Gastroesophageal sphincter (tissue), 4 donors: ENCODE data around the gene TTLL8. TPM values are rescaled to one million over a fixed set of nuclear protein-coding genes. Genes with fewer than 3 reads are reported as not detected.

Experiments
- ATAC-seq: fragments of 150-250 bp; one replicate; pipeline ENCODE4 v1.9.1; 2016; ENCODE audit warnings: mild to moderate bottlenecking, moderate library complexity
- H3K27ac ChIP-seq, 4 donors: fragments of 200-600 bp; sonication (generic) in 3 of 4; 1 replicate in 3 of 4; 2 replicates in 1 of 4; pipeline ENCODE4 v1.5.1; 2016 to 2019
- H3K27me3 ChIP-seq: fragments of 200-600 bp; sonication (generic); one replicate; pipeline ENCODE4 v1.5.1; 2019
- H3K36me3 ChIP-seq, 2 donors: fragments of 200-600 bp; sonication (generic); one replicate each; pipeline ENCODE4 v1.5.1; 2019; ENCODE audit warnings: control low read depth in 1 of 2
- H3K4me1 ChIP-seq, 3 donors: fragments of 200-600 bp; sonication (generic); 1 replicate in 2 of 3; 2 replicates in 1 of 3; pipeline ENCODE4 v1.5.1; 2016 to 2019; ENCODE audit warnings: control low read depth in 2 of 3
- H3K4me3 ChIP-seq, 2 donors: fragments of 200-600 bp; sonication (generic); one replicate each; pipeline ENCODE4 v1.5.1; 2019; ENCODE audit warnings: mild to moderate bottlenecking in 1 of 2, moderate library complexity in 1 of 2
- H3K9me3 ChIP-seq, 3 donors: fragments of 200-600 bp; sonication (generic); one replicate each; pipeline ENCODE4 v1.5.1; 2017 to 2019; ENCODE audit warnings: control low read depth in 2 of 3
- CTCF ChIP-seq, 4 experiments: fragments of 200-600 bp in 2 of 4; fragments of 450-650 bp in 2 of 4; sonication (generic) in 1 of 4; IDR thresholded peaks; one replicate each; pipeline ENCODE4 v1.5.1; 2017 to 2019; ENCODE audit warnings: antibody characterized with exemption in 4 of 4, mild to moderate bottlenecking in 2 of 4, moderate library complexity in 2 of 4
- EP300 ChIP-seq: sonication (generic); formaldehyde crosslinking; IDR thresholded peaks from one replicate; pipeline ENCODE4 v1.6.1; 2017; ENCODE audit warnings: antibody characterized with exemption, mild to moderate bottlenecking
- POLR2A ChIP-seq, 2 donors: fragments of 450-650 bp; IDR thresholded peaks; one replicate each; pipeline ENCODE4 v1.6.1; 2017; ENCODE audit warnings: antibody characterized with exemption in 2 of 2, mild to moderate bottlenecking in 2 of 2, moderate library complexity in 1 of 2
- POLR2AphosphoS5 ChIP-seq: sonication (generic); formaldehyde crosslinking; IDR thresholded peaks from one replicate; pipeline ENCODE4 v1.6.1; 2017; ENCODE audit warnings: antibody characterized with exemption
- WGBS, 2 donors: methylation state at CpG; one replicate each; pipeline ENCODE4 v1.1.5; 2018; ENCODE audit warnings: low coverage in 1 of 2; 5-methylcytosine and 5-hydroxymethylcytosine counted together
- total RNA-seq, 4 donors: library from RNA; depleted of rRNA; stranded (reverse); fragments of >200 nt; gene quantifications; one replicate each; pipeline ENCODE4 v1.1.0, GENCODE V29; 2016

TTLL8 gene
- total RNA-seq, 4 donors from 2014 or later, result not detected

DNA sequence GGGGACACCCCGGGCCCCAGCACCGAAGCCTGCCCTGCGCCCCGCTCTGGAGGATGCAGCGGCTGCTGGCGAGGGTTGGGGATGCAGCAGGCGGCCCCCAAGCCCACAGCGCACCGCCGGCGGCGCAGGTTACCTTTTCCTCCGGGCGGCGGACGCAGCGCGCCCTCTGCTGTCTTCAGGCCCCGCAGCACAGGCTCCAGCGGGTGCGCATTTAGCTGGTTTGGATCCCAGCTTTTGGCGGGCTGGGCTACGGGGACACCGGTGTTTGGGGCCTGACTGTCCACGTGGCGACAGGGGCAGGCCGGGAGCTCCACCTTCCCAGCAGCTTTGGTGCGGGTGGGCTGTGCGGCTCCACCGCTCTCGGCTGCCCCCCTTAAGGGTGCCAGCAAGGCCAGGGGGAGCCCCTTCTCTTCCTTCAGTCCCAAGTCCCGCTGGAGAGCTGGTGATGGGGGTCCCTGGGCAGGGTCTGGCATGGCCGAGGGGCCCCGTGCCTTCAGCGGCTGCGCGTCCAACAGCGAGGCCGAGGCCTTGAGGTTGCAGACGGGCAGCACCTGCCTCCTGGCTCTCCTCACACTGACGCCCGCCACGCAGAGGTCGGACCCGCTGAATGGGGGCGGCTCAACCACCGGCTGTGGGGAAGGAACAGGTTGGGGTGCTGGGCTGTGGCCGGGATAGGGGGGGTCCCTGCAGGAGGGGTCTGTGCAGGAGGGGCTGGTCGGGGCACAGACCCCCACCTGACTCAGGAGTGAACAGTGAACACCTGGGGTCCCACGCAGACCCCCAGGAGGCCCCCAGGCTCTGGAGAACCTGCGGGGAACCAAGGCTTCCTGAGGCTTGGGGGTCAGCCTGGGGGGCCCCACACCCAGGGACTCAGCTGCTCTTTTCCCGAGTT is 27.6 kb downstream of the TTLL8 start:
- TF ChIP-seq CTCF (IDR thresholded peaks at IDR 0.05) (peak in 3 of 4 experiments; percentile 89 to 97 (median 89)), POLR2AphosphoS5 (no peak)
- H3K36me3 ChIP-seq, result no peaks in the 10 kb centered on the region
- WGBS, 2 donors, result no CpG with 5 or more reads among the region's 52 CpGs
- H3K4me3 ChIP-seq, result peak overlapping the region in 1 of 2 donors; percentile 7
- peaks cover 0 to 12% (median 4%) of the 10 kb centered on the region in 3 donors for H3K4me1 ChIP-seq
- no peak overlapping the region for H3K27ac ChIP-seq
- H3K9me3 ChIP-seq, result no peaks in the 10 kb centered on the region
- peak; percentile 82 for ATAC-seq
- peaks cover 87% of the 10 kb centered on the region for H3K27me3 ChIP-seq

DNA sequence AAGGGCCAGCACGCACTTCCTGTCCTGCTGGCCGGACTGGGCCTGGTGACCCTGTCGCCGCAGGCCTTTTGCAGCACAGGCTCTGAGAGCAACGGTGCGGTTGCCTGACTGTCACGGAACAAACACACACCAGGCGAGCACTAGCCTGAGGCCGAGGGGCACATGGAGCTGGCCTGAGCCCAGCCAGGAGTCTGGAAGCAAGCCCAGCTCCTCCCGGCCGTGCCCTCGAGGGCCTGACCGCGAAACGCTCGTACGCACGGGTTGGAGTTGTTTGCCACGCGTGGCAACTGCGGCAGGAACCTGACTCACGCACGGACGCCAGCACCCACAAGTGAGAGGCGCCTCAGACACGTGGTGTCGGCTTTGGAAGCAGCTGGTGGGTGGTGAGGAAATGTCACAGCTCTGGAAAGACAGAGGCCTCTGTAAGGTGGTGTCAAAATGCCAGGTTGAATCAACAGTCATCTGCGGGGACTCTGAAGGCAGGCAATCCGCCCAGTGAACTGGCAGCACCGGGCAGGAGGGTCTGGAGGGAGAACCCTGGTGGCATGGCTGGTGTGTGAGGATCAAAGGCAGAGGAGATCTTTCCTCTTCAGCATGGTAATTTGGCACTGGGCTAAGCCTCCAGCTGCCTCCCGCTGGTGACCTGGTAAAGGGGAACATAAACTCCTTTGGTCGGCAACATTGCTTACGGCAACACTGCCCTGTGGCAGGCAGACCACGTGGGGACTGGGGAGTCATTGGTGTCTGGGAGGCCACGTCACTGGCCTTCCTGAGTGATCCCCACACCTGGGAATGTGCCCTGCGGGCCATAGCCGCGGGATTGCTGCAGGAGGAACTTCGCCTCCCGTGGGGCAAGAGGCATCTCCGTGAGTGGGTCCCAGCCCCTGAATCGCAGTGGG is 30.2 kb downstream of the TTLL8 start:
- Histone ChIP-seq H3K27ac (no peak overlapping the region), H3K36me3 (no peaks in the 10 kb centered on the region), H3K4me1 (peaks cover 0 to 12% (median 4%) of the 10 kb centered on the region in 3 donors), H3K4me3 (no peak overlapping the region), H3K9me3 (no peaks in the 10 kb centered on the region), H3K27me3 (peaks cover 87% of the 10 kb centered on the region)
- TF ChIP-seq EP300 (no peak), CTCF (IDR thresholded peaks at IDR 0.05) (no peak), POLR2AphosphoS5 (no peak)
- WGBS, 2 donors, result 66 to 100% methylated on average over 1 to 13 of the region's 42 CpGs
- ATAC-seq, result peak; percentile 6

GRCh38 chr22:50025993-50026392 is 32.1 kb downstream of the TTLL8 start:
- H3K36me3 ChIP-seq, result no peaks in the 10 kb centered on the region
- peaks cover 80% of the 10 kb centered on the region for H3K27me3 ChIP-seq
- 68 to 73% methylated on average over 3 to 4 of the region's 13 CpGs for WGBS, 2 donors
- no peak overlapping the region for H3K4me3 ChIP-seq
- no peaks in the 10 kb centered on the region for H3K9me3 ChIP-seq
- no peak overlapping the region for H3K27ac ChIP-seq
- TF ChIP-seq POLR2AphosphoS5 (no peak), POLR2A (IDR thresholded peaks at IDR 0.05) (no peak), CTCF (IDR thresholded peaks at IDR 0.05) (no peak)
- no peak for ATAC-seq
- H3K4me1 ChIP-seq, result peaks cover 0 to 12% (median 4%) of the 10 kb centered on the region in 3 donors

DNA sequence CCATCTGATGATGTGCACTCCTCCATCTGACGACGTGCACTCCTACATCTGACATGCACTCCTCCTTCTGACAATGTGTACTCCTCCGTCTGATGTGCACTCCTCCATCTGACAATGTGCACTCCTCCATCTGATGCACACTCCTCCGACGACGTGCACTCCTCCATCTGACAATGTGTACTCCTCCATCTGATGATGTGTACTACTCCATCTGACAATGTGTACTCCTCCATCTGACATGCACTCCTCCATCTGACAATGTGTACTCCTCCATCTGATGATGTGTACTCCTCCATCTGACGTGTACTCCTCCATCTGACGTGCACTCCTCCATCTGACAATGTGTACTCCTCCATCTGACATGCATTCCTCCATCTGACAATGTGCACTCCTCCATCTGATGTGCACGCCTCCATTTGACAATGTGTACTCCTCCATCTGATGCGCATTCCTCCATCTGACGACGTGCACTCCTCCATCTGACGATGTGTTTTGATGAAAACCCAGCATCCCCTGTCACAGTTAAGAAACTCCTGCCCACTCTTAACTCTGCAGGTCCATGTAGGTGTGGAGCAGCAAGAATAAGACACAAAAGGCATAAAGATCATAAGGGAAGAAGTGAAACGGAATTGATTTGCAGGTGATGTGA is 35.8 kb downstream of the TTLL8 start:
- no peaks in the 10 kb centered on the region for H3K9me3 ChIP-seq
- H3K27ac ChIP-seq, result no peak overlapping the region
- H3K4me1 ChIP-seq, result no peaks in the 10 kb centered on the region
- TF ChIP-seq POLR2A (IDR thresholded peaks at IDR 0.05) (no peak), CTCF (IDR thresholded peaks at IDR 0.05) (no peak), POLR2AphosphoS5 (no peak), EP300 (no peak)
- no peak overlapping the region for H3K4me3 ChIP-seq
- WGBS, 2 donors, result 78 to 80% methylated on average over 11 to 14 of the region's 14 CpGs
- no peaks in the 10 kb centered on the region for H3K36me3 ChIP-seq
- no peak for ATAC-seq
- H3K27me3 ChIP-seq, result peaks cover 75% of the 10 kb centered on the region
